H1 (cell line): ENCODE data around the gene TGFB1. TPM values are rescaled to one million over a fixed set of nuclear protein-coding genes. Genes with fewer than 3 reads are reported as not detected.

ENCODE experiments used
- CTCF ChIA-PET: fragments of 300-600 bp; sonication (Branson Sonifier 250); formaldehyde crosslinking; loops from one replicate; lab custom pipeline; 2021; ENCODE audit not compliant: partially characterized antibody; lab: Charles Lee
- POLR2A ChIA-PET: fragments of 300-600 bp; sonication (Branson Sonifier 250); formaldehyde crosslinking; loops from one replicate; lab custom pipeline; 2021; ENCODE audit warnings: inconsistent platforms; ENCODE audit not compliant: partially characterized antibody; lab: Charles Lee
- DNase-seq, 2 experiments: peaks; one replicate each; pipeline versions ENCODE4 v3.0.0 to v3.0.0-alpha.2; 2010 to 2022; ENCODE audit warnings: low spot score in 2 of 2, low read depth in 1 of 2, mixed read lengths in 1 of 2
- FAIRE-seq: peaks from 2 replicates; lab custom pipeline; 2011; peaks lifted over from hg19 to GRCh38; lab: Jason Lieb, UNC
- H2AFZ ChIP-seq: 2 replicates; pipeline ENCODE4 v1.8.1; 2012; ENCODE audit warnings: low read length, inconsistent platforms
- H2AK5ac ChIP-seq: 2 replicates; pipeline ENCODE4 v1.6.1; 2013; ENCODE audit warnings: low read depth, low read length
- H2BK120ac ChIP-seq: replicated peaks from 2 replicates; pipeline ENCODE3; 2013; ENCODE audit warnings: low read depth, low read length, inconsistent platforms
- H2BK12ac ChIP-seq: 2 replicates; pipeline ENCODE4 v1.6.1; 2013; ENCODE audit warnings: low read depth, low read length
- H2BK15ac ChIP-seq: 2 replicates; pipeline ENCODE4 v1.6.1; 2013; ENCODE audit warnings: low read length
- H2BK20ac ChIP-seq: 2 replicates; pipeline ENCODE4 v1.6.1; 2013; ENCODE audit warnings: low read length
- H2BK5ac ChIP-seq: 2 replicates; pipeline ENCODE4 v1.6.1; 2013; ENCODE audit warnings: low read depth, low read length
- H3K14ac ChIP-seq: 2 replicates; pipeline ENCODE4 v1.6.1; 2013; ENCODE audit warnings: inconsistent platforms; ENCODE audit not compliant: insufficient read length
- H3K18ac ChIP-seq: 2 replicates; pipeline ENCODE4 v1.6.1; 2013; ENCODE audit warnings: low read length; ENCODE audit errors: extremely low read depth
- H3K23ac ChIP-seq: 2 replicates; pipeline ENCODE4 v1.6.1; 2013; ENCODE audit warnings: inconsistent platforms; ENCODE audit not compliant: insufficient read length
- H3K23me2 ChIP-seq: 2 replicates; pipeline ENCODE4 v1.6.1; 2013; ENCODE audit warnings: low read depth, low read length
- H3K27ac ChIP-seq: 2 replicates; pipeline ENCODE4 v1.6.1; 2011; ENCODE audit warnings: low read depth, low read length, inconsistent platforms
- H3K27me3 ChIP-seq, 4 experiments: replicated peaks in 1 of 4; 1 replicate in 1 of 4; 2 replicates in 3 of 4; pipeline versions ENCODE4 v1.6.1 to v1.8.1; 2011 to 2013; ENCODE audit warnings: low read length in 3 of 4, mild to moderate bottlenecking in 3 of 4, inconsistent platforms in 2 of 4, mixed read lengths in 2 of 4, moderate library complexity in 1 of 4; ENCODE audit not compliant: control insufficient read depth in 3 of 4, insufficient read depth in 3 of 4; ENCODE audit errors: extremely low read depth in 1 of 4
- H3K36me3 ChIP-seq, 4 experiments: 2 replicates each; pipeline versions ENCODE4 v1.6.1 to v1.8.1; 2011 to 2013; ENCODE audit warnings: mild to moderate bottlenecking in 4 of 4, low read length in 3 of 4, moderate library complexity in 2 of 4, control low read depth in 1 of 4, inconsistent platforms in 1 of 4; ENCODE audit not compliant: insufficient read depth in 4 of 4, control insufficient read depth in 2 of 4
- H3K4ac ChIP-seq: replicated peaks from 2 replicates; pipeline ENCODE3; 2013; ENCODE audit warnings: low read length, low read depth, mixed read lengths, inconsistent platforms; ENCODE audit not compliant: insufficient read length
- H3K4me1 ChIP-seq, 4 experiments: replicated peaks in 1 of 4; 1 replicate in 1 of 4; 2 replicates in 3 of 4; pipeline versions ENCODE4 v1.6.1 to v1.8.1; 2011 to 2013; ENCODE audit warnings: low read length in 3 of 4, inconsistent platforms in 2 of 4, mixed read lengths in 1 of 4; ENCODE audit not compliant: insufficient read depth in 4 of 4, control insufficient read depth in 3 of 4
- H3K4me2 ChIP-seq, 2 experiments: 2 replicates each; pipeline versions ENCODE4 v1.6.1 to v1.8.1; 2011 to 2013; ENCODE audit warnings: low read depth in 2 of 2, low read length in 2 of 2, control low read depth in 1 of 2, inconsistent platforms in 1 of 2, mild to moderate bottlenecking in 1 of 2; ENCODE audit not compliant: insufficient read depth in 1 of 2
- H3K4me3 ChIP-seq, 4 experiments: fragments of 200-600, 300-600 bp in 1 of 4; sonication (generic), shearing (Covaris generic), sonication (Bioruptor Twin) in 1 of 4; 2 replicates each; pipeline versions ENCODE4 v1.5.1 to v1.8.1; 2011 to 2016; ENCODE audit warnings: low read length in 4 of 4, low read depth in 3 of 4, control low read depth in 2 of 4, inconsistent platforms in 2 of 4, mild to moderate bottlenecking in 2 of 4, mixed read lengths in 1 of 4, moderate library complexity in 1 of 4; ENCODE audit not compliant: insufficient read depth in 2 of 4; ENCODE audit errors: extremely low read depth in 1 of 4
- H3K56ac ChIP-seq: replicated peaks from 2 replicates; pipeline ENCODE3; 2013; ENCODE audit warnings: low read depth, mild to moderate bottlenecking, mixed read lengths, low read length, inconsistent platforms; ENCODE audit not compliant: insufficient read length
- H3K79me1 ChIP-seq: 2 replicates; pipeline ENCODE4 v1.6.1; 2013; ENCODE audit warnings: low read depth, low read length, control low read depth
- H3K79me2 ChIP-seq, 2 experiments: 2 replicates each; pipeline versions ENCODE4 v1.6.1 to v1.8.1; 2012 to 2013; ENCODE audit warnings: low read length in 2 of 2, mild to moderate bottlenecking in 2 of 2, inconsistent platforms in 1 of 2; ENCODE audit not compliant: insufficient read depth in 2 of 2, control insufficient read depth in 1 of 2
- H3K9ac ChIP-seq, 4 experiments: replicated peaks in 1 of 4; 1 replicate in 1 of 4; 2 replicates in 3 of 4; pipeline versions ENCODE4 v1.6.1 to v1.8.1; 2011 to 2013; ENCODE audit warnings: low read depth in 3 of 4, low read length in 3 of 4, control low read depth in 2 of 4, mild to moderate bottlenecking in 2 of 4, moderate library complexity in 2 of 4, inconsistent platforms in 1 of 4; ENCODE audit errors: extremely low read depth in 1 of 4
- H3K9me3 ChIP-seq, 2 experiments: 2 replicates each; pipeline versions ENCODE4 v1.6.1 to v1.8.1; 2012 to 2013; ENCODE audit warnings: mild to moderate bottlenecking in 2 of 2, moderate library complexity in 2 of 2, control low read depth in 1 of 2, inconsistent platforms in 1 of 2, low read depth in 1 of 2, low read length in 1 of 2, mixed read lengths in 1 of 2; ENCODE audit not compliant: insufficient read depth in 2 of 2
- H4K20me1 ChIP-seq, 2 experiments: replicated peaks in 1 of 2; 2 replicates each; pipeline versions ENCODE3 to v1.8.1; 2011 to 2013; ENCODE audit warnings: inconsistent platforms in 2 of 2, low read length in 2 of 2, mild to moderate bottlenecking in 1 of 2; ENCODE audit not compliant: insufficient read depth in 2 of 2, control insufficient read depth in 1 of 2
- H4K5ac ChIP-seq: 2 replicates; pipeline ENCODE4 v1.6.1; 2013; ENCODE audit warnings: low read length, low read depth, mixed read lengths, inconsistent platforms; ENCODE audit not compliant: insufficient read length
- H4K8ac ChIP-seq: 2 replicates; pipeline ENCODE4 v1.8.0; 2013; ENCODE audit warnings: mild to moderate bottlenecking, moderate library complexity, low read length, inconsistent platforms; ENCODE audit not compliant: insufficient read depth; ENCODE audit errors: extremely low read depth
- H4K91ac ChIP-seq: replicated peaks from 2 replicates; pipeline ENCODE3; 2013; ENCODE audit warnings: low read length, mixed read lengths, inconsistent platforms; ENCODE audit not compliant: insufficient read length
- POLR2A ChIP-seq, 2 experiments: IDR thresholded peaks; 1 replicate in 1 of 2; 2 replicates in 1 of 2; pipeline ENCODE4 v1.6.1; 2011; ENCODE audit warnings: low read depth in 2 of 2, low read length in 2 of 2, mild to moderate bottlenecking in 2 of 2; ENCODE audit errors: control extremely low read depth in 1 of 2
- SP4 ChIP-seq: IDR thresholded peaks from 2 replicates; pipeline ENCODE4 v1.6.1; 2012; ENCODE audit warnings: low read length, inconsistent platforms
- WGBS, 2 experiments: shearing (Covaris generic) in 1 of 2; methylation state at CpG; one replicate each; pipeline versions ENCODE4 v1.1.6 to v1.1.7; 2013 to 2015; ENCODE audit warnings: low lambda C conversion rate in 2 of 2, mixed read lengths in 2 of 2, inconsistent platforms in 1 of 2, low coverage in 1 of 2, missing lambda C conversion rate in 1 of 2; ENCODE audit not compliant: insufficient replicate concordance in 2 of 2, insufficient coverage in 1 of 2, insufficient read length in 1 of 2; ENCODE audit errors: extremely low coverage in 1 of 2, missing lambda C conversion rate in 1 of 2; 5-methylcytosine and 5-hydroxymethylcytosine counted together
- polyA plus RNA-seq, 7 experiments: library from polyadenylated mRNA; depleted of rRNA in 3 of 7; stranded (reverse) in 5 of 7; unstranded in 2 of 7; fragments of >200 nt in 5 of 7; fragments of 200-250 nt in 2 of 7; gene quantifications; 1 replicate in 5 of 7; 2 replicates in 1 of 7; 4 replicates in 1 of 7; pipeline versions ENCODE4 v1.2.1 to v1.2.3, GENCODE V29; 2011 to 2013; ENCODE audit warnings: missing spikeins in 2 of 7, mixed read lengths in 2 of 7
- total RNA-seq: library from RNA; stranded (reverse); fragmentation: NEBNext Ultra II Directional; extraction: Animal tissue kit (Norgen Biotek cat#: 25700); gene quantifications from 2 replicates; pipeline ENCODE4 v1.2.1, GENCODE V29; 2021

The TGFB1 gene
- total and polyA plus RNA-seq, 2 of the 8 experiments (the other 6 are each of a cell fraction or from before 2014, with no cell fraction given) = 1.7 to 10.6 TPM

- H3K36me3 ChIP-seq = peaks cover 0 to 8% (median 4%) of the 10 kb centered on the region in 4 experiments; a peak in 4 of 8 replicates
- H4K5ac ChIP-seq = no peak overlapping the region
- H2BK5ac ChIP-seq = peak overlapping the region; percentile 72; the same call in 1 of the 2 replicates
- peak overlapping the region; percentile 3; the same call in 1 of the 2 replicates for H3K18ac ChIP-seq
- H3K9ac ChIP-seq = no peak overlapping the region
- ChIA-PET POLR2A (interaction anchor here (0.6 to 12.6 kb wide), 9 partner anchors 11 to 539 kb away, joined by 3 to 137 read pairs (median 4); partner anchors contain the start of genes CCDC97, DMAC2 and HNRNPUL1), CTCF (interaction anchor here (0.9 to 1.2 kb wide), 2 partner anchors 29 to 57 kb away, joined by 3 to 4 read pairs; no protein-coding TSS in a partner anchor)
- 0 out of 2 replicates have a peak overlapping the region, but pooled peaks have one; percentile 5 for H3K27ac ChIP-seq
- peak overlapping the region; percentile 97 to 98; a peak in 2 of 4 replicates for H3K4me2 ChIP-seq
- FAIRE-seq = no peak
- peaks cover 0 to 12% of the 10 kb centered on the region in 2 experiments for H4K20me1 ChIP-seq
- H3K4me3 ChIP-seq = peak overlapping the region in 1 of 4 experiments; percentile 55; a peak in 2 of 8 replicates
- no peak overlapping the region for H2AFZ ChIP-seq
- peak overlapping the region; percentile 62 for H4K91ac ChIP-seq
- H3K79me2 ChIP-seq = no peaks in the 10 kb centered on the region
- no peak overlapping the region for H2BK20ac ChIP-seq
- peaks cover 15 to 36% (median 23%) of the 10 kb centered on the region in 4 experiments for H3K4me1 ChIP-seq
- H2BK15ac ChIP-seq = 0 out of 2 replicates have a peak overlapping the region, but pooled peaks have one; percentile 78
- H3K23ac ChIP-seq = no peak overlapping the region
- no peak for DNase-seq
- no peak overlapping the region for H3K14ac ChIP-seq
- no peak overlapping the region for H2AK5ac ChIP-seq
- 0 out of 2 replicates have a peak overlapping the region, but pooled peaks have one; percentile 4 for H2BK12ac ChIP-seq
- H3K4ac ChIP-seq = peak overlapping the region; percentile 45
- H3K23me2 ChIP-seq = peaks cover 17% of the 10 kb centered on the region
- peaks cover 0 to 6% (median 0%) of the 10 kb centered on the region in 4 experiments; a peak in 3 of 7 replicates for H3K27me3 ChIP-seq
- H3K79me1 ChIP-seq = no peaks in the 10 kb centered on the region; the same call in 1 of the 2 replicates
- no peak overlapping the region for H4K8ac ChIP-seq
- no peaks in the 10 kb centered on the region for H3K9me3 ChIP-seq
- H2BK120ac ChIP-seq = no peak overlapping the region
- WGBS, 2 experiments = 70% methylated on average over 7 of the region's 7 CpGs; no CpG with 5 or more reads in 1 of the 2 experiments
- H3K56ac ChIP-seq = no peak overlapping the region
- no peak for TF ChIP-seq POLR2A (IDR thresholded peaks at IDR 0.05; ENCODE audit: control extremely low read depth in 1 of 2, low read depth in 2 of 2, low read length in 2 of 2)
- TF ChIP-seq SP4 = no peak
Measured at GRCh38 chr19:41324231-41324702, 29.5 kb downstream of the TGFB1 start.
